HG03520 (cell line): ENCODE measurements around the gene EFHC1.

ENCODE experiments used
- ATAC-seq: cut with Tn5 transposase; IDR thresholded peaks from one replicate; pipeline ENCODE4 v1.9.1; 2021; ENCODE audit warnings: mild to moderate bottlenecking, moderate library complexity; ENCODE audit not compliant: unreplicated experiment

EFHC1 gene

DNA sequence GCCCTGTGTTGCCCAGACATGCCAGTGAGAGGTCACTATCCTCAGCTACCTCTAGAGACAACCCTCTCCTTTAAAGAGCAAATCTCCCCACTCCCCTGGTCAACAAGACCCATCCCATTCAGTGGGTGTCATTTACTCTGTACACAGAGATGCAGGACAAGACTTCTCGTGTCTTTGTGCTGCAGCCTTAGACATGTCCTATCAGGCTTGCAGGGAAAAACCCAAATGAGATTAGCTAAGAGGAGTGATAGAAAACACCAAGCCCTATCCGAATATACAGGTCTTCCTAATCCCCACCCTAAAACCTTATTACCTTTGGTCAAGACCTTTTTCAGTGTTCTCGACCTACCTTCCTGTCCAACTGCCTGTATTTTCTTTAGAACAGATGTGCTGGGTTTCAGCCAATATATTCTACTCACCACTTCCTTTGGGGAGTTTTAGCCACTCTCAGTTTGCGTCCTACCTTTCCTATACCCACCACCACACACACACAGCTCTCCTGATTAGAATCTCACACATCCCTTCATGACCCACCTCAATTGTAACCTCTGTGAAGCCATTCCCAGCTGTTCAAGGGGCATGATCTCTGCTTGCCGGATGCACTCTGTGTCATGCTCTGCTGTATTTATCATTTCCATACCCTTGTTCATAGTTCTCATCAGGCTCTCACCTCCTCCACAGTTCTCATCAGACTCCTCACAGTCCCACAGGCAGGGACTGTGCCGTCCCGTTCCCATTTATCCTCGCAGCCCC is 117.0 kb downstream of the EFHC1 start:
- peak; percentile 40 for ATAC-seq

- no peak for ATAC-seq
Observed at GRCh38 chr6:52538252-52538900, 118.2 kb downstream of the EFHC1 start.

DNA sequence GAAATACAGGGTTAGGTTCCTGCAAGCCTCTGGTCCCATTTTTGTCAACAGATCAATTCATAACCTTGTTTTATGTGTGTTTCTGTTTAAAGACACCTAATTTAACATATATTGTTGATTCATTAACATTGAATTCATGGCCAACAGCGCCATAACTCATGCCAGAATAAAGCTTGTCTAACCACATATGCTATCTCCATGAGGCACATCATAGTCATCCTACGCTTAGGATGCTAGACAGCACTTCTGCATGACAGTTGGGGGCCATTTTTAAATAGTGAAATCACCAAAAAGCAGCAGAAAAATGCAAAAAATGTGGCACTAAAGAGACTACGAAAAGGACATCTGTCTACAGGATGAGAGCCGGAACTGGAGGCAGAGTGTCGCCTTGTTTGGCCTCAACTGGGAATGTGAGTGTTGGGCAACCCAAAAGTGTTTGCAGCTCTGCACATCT is 118.8 kb downstream of the EFHC1 start:
- no peak for ATAC-seq

- ATAC-seq: no peak
Observed at GRCh38 chr6:52539607-52540006, 119.5 kb downstream of the EFHC1 start.

GRCh38 chr6:52540286-52540902 is 120.3 kb downstream of the EFHC1 start:
- no peak for ATAC-seq

- no peak for ATAC-seq
Observed at GRCh38 chr6:52541135-52541534, 121.0 kb downstream of the EFHC1 start.

DNA sequence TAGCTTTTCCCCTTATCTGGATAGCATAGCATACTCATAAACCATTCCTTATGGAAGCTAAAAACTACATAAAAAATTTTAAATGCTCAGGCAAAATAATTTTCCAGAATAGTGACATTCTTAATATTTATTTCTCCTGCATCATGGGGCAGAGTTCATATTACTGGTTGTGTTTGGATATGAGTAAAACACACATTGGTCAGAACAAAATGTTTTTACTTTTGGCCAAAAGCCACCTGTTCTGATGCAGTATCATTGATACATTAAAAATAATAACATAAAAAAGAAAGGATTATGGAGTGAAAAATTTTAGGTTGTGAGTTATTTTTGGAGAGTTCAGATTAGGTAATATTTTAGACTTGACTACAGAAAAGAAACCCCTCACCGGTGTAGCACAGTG is 123.1 kb downstream of the EFHC1 start:
- no peak for ATAC-seq

- ATAC-seq: no peak
Observed at GRCh38 chr6:52543729-52544601, 123.8 kb downstream of the EFHC1 start.

- ATAC-seq: no peak
Observed at GRCh38 chr6:52544602-52545405, 124.7 kb downstream of the EFHC1 start.

DNA sequence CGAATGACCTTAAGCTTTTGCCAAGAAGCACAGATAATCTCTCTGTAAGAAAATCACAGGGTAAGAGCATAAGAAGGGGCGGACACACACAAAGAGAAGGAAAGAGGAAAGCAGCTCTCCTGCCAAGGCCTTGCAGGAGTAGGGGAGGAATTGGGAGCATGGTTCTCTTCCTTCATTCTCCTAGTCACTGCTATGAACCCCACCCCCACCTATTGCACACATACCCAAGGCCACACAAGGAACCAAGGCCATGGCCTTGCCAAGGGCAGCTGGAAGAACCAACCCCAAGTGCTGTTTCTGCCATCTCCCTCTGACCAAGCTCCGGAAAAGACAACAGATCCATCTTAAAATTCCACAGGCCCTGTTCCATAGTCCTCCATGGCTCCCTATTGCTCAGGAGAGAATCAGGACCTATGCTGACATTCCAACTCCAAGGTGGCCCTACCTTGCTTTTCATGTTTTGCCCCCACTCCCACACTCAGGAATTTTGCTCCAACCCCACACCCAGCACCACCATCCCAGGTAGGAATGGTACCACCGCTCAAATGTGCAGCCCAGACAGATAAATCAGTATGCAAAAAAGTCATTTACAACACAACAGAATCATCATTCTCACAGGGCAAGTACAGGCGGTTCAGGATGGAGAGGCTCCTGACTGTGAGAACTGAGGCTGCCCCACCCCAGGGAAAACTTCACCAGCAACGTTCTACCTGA is 125.4 kb downstream of the EFHC1 start:
- ATAC-seq: no peak

- ATAC-seq: no peak
Observed at GRCh38 chr6:52546192-52546591, 126.0 kb downstream of the EFHC1 start.

GRCh38 chr6:52546678-52547077 is 126.5 kb downstream of the EFHC1 start:
- ATAC-seq: peak; percentile 75

DNA sequence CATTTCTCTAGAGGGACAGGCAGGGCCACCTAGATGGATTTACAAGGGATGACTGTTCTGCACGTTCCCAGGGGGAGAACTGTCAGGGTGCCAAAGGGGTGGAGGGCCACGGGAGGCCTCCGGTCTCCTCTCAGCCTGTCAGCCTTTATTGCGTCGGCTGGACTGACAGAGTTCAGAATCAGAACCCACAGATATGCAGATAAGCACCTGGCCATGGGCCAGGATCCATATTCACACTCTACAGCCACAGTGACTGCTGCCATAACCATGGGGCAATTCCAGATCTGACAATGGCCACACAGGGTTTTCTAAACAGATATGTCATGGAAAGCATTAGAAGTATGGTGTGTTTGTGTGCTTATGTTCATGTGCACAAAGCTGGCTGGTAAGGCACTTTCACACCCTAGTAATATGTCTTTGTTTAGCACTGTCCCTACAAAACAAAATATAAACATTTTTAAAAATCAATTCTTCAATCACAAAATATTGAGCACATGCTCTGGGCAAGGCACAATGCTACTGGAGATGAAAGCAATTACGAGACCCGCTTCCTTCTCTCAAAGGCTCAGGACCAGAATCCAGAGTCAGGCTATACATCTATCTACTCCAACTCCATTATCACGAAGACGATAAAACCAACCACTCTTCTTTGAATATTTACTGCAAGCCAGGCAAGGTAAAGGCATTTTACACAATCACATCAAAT is 127.7 kb downstream of the EFHC1 start:
- ATAC-seq: no peak

GRCh38 chr6:52548353-52548713 is 128.2 kb downstream of the EFHC1 start:
- no peak for ATAC-seq

GRCh38 chr6:52548999-52549398 is 128.9 kb downstream of the EFHC1 start:
- no peak for ATAC-seq

DNA sequence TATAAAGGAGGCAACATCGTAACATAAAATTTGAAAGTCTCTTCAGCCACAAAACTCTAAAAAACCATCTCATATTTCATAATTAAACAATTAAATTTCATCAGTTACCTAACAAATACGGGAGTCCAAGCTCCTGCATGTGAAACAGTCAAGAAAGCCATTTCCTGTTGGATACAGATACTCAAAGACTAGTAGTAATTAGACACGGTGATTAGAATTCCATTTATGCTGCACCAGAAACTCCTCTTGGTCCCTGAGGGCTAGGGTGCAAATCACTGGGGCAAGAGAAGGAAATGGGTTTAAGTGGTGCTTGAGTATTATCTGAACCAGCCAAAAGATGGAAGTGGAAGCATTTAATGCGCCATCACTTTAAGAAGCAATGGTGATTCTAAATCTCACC is 129.3 kb downstream of the EFHC1 start:
- ATAC-seq: no peak

GRCh38 chr6:52550014-52550575 is 130.0 kb downstream of the EFHC1 start:
- no peak for ATAC-seq

DNA sequence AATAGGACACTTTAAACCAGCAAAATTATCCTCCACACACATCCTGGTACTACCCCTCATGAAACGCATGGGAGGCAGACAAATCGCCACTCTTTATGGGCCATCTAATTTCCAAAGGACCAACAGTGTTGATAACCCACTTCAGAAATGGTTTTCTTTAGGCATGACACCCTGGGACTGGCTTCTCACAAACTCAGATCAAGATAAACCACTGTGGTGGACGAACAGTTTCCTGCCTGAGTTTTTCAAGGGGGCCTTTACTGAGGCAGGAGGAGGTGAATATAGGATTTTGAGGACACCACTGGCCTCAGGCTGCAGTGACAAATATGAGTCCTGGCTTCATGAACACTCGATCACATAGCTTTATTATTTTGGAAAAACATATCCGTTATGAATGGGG is 130.7 kb downstream of the EFHC1 start:
- ATAC-seq: no peak
